SKM-1 (cell line): ENCODE measurements around the gene FAM83G.
"Not testable (repeated sequence)": the region's sequence is repeated elsewhere in the genome, so short reads cannot be mapped to it uniquely, and the experiment has no call there.

Experiments
- DNase-seq: peaks from one replicate; lab custom pipeline; 2025; ENCODE audit not compliant: unreplicated experiment; lab: John Stamatoyannopoulos, UW

The FAM83G gene

GRCh38 chr17:18958611-18959010 lies 46.0 kb downstream of the FAM83G start:
- DNase-seq = no peak

- no peak for DNase-seq
Observed at GRCh38 chr17:18957831-18958230, 46.7 kb downstream of the FAM83G start.

DNA sequence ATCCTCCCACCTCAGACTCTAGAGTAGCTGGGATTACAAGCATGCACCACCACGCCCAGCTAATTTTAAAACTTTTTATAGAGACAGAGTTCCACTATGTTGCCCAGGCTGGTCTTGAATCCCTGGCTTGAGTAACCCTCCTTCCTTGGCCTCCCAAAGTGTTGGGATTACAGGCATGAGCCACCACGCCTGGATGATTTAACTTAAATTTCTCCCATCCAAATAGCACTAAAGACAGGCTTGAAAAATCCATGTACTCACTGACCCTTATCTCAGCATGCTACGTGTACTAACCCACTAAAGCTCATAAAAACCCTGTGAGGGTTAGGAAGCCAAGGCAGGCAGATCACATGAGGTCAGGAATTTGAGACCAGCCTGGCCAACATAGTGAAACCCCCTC lies 48.0 kb downstream of the FAM83G start:
- DNase-seq = no peak

DNA sequence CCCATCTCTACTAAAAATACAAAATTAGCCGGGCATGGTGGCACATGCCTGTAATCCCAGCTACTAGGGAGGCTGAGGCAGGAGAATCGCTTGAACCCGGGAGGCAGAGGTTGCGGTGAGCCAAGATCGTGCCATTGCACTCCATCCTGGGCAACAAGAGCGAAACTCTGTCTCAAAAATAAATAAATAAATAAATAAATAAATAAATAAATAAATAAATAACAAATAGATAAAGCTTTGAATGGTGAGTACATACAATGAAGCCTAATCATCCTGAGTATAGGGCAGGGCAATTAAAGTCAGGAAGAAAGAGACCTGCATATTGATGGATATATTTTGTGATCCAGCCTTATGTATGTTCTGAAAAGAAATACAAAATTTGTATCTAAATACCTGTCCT lies 48.5 kb downstream of the FAM83G start:
- DNase-seq = not testable (repeated sequence)

DNA sequence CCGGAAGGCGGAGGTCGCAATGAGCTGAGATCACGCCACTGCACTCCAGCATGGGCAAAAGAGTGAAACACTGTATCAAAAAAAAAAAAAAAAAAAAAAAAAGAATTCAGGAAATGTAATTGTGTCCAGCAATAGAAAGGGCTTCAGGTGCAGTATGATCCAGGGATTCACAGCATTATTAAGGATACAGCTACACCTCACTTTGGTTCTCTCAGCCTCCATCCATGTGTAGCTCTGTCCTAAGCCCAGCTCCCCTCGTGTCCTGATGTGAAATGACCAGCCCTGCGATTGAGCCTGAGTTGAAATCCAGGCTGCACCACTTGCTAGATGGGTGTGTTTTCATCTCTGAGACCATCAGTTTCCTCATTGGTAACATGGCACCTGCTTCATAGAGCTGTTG lies 49.6 kb downstream of the FAM83G start:
- DNase-seq = no peak

GRCh38 chr17:18954321-18954720 lies 50.2 kb downstream of the FAM83G start:
- DNase-seq = no peak

DNA sequence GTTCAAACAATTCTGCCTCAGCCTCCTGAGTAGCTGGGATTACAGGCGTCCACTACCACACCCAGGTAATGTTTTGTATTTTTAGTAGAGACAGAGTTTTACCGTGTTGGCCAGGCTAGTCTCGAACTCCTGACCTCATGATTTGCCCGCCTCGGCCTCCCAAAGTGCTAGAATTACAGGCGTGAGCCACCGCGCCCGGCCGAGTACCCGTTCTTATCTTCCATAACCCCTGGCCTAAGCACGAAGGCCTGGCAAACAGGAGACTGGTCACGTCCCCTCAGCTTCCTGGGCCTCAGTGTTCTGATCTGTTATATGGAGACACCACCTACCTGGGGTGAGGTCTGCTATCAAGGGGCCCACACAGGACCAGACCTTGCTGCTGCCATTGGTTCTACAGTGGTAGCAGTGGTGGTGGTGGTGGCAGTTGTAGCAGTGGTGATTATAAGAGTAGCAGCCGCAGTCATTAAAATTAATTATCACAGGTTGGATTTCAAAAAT lies 51.3 kb downstream of the FAM83G start:
- DNase-seq = no peak

DNA sequence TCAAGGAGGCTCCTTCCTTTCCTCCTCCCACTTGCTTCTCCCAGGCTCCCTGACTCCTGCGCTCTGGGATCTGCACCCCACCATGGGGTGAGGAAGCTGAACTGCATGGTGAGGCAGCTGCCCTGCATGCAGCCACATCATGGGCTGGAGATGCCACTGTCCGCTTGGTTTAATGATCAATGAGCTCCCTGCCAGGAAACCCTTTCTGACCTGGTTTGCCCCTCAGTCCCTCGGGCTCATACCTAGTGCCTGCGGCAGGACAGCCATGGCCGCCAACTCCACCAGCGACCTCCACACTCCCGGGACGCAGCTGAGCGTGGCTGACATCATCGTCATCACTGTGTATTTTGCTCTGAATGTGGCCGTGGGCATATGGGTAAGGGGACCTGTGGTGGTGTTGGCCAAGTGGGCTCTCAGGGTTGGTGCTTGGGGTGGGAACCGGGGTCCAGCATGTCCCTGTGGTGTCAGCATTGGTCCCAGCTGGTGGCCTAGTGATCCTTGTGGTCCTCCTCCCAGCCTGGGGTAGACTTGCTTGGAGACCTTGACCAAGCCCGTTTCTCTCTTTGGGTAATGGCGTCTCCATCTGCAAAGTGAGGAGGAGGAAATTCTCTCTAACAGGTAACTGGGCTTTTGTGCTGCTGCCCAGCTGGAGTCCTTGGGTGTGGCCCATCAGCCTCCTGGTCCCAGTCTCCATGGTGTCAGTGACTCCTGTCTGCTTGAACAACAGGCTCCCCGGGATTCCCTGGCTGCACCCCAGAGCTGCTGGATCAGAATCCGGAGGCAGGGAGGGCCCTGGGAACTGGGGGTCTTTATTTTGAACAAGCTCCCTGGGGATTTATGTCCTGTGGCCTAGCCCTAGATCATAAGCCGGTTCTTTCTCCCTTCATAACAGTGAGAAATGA lies 52.4 kb downstream of the FAM83G start, which contains the start of gene SLC5A10:
Gene SLC5A10, plus strand, starts transcription at position 225 of the 902 bp plus-strand sequence. Its CDS starts 41 bp downstream, at position 266.
- DNase-seq = no peak

DNA sequence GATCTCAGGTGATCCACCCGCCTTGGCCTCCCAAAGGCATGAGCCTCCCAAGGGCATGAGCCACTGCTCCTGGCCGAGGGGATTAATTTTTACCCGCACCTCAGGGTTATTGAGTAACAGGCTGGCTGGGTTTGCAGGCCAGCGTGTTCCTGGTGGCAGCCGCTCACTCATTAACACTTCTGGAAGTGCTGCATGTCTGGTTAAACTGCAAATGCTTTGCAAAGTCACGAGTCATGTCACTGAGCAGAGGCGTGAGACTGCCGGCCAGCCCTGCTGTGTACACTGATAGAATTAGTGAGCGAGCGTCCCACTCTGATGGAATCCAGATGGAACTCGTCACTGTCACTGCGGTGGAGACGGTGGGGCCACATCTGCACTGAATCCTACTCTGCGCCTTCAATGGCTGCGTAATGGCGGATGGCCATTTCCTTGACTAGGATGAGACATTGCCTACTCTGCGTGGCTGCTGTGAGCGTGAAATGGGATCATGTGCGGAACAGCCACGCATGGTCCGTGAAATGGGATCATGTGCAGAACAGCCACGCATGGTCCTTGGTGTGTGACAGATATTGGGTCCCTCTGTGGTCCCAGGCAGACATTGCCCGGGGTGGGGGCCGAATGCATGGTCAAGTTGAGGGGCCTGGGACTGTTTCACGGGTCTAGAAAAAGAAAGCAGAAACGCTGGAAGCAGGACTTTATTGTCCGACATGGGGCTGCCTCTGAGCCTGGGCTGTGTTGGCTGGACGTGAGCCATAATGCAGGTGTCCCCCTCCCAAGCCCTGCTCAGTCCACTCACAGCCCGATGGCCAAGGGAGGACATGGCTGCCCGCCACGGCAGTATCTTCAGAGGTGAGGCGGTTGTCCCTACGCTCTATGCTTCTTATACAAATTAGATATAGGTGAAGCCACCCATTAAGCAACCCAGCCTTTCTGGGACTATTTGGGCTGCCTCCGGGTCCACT lies 53.3 kb downstream of the FAM83G start:
- DNase-seq = no peak

DNA sequence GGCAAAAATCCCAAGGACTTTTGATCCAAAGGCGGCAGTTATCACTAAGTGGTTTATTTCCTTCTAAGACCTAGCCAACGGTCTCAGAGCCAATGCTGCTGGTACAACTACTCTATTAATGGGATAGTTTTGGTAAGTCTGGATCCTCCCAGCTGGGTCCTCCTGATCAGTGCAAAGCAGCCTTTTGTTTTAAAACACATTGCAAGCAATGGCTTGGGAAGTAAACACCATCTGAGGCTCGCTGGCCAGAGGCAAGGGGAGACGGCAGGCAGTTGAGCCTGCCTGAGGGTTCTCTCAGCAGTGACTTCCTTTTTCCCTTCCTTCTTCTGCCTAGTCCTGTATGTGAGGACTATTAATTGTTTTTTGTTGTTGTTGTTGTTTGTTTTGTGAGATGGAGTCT lies 54.2 kb downstream of the FAM83G start:
- DNase-seq = no peak

- no peak for DNase-seq
Observed at GRCh38 chr17:18949566-18949965, 55.0 kb downstream of the FAM83G start.

DNA sequence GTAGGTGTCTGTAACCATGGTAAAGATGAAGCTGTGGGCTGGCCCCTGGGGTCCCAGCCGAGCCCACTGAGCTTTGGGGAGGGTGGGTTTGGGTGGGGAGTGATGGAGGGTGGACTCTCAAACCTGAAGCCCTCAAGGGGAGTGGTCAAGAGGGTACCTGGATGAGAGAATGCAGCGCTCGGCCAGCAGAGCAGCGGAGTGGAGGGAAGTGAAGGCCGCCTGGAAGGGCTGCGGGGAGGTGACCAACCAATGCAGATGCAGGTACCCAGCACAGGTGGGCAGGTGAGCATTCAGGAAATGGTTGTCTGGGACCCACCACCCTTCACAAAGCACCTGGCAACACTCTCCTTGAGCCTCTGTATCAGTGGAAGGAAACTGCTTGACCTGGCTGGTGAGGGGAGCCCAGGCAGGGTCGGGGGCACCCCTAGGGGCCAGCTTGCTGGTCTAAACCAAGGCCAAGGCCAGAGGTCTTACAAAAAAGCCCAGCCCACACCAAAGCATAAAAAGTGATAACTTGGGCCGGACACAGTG lies 56.0 kb downstream of the FAM83G start:
- no peak for DNase-seq

DNA sequence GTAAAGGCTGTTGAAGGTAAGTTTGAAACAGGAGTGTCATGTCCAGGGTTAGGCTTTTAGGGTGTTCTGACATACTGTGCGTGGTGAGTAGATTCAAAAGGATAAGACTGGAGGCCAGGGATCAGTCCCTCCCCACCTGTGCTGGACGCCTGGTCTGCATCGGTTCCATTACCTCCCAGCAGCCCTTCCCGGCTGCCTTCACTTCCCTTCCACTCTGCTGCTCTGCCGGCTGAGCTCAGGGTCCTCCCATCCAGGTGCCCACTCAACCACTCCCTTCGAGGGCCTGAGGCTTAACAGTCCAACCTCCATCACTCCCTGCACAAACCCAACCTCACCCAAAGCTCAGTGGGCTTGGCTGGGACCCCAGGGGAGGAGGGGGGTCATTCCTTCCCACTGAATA lies 56.7 kb downstream of the FAM83G start:
- DNase-seq = no peak

DNA sequence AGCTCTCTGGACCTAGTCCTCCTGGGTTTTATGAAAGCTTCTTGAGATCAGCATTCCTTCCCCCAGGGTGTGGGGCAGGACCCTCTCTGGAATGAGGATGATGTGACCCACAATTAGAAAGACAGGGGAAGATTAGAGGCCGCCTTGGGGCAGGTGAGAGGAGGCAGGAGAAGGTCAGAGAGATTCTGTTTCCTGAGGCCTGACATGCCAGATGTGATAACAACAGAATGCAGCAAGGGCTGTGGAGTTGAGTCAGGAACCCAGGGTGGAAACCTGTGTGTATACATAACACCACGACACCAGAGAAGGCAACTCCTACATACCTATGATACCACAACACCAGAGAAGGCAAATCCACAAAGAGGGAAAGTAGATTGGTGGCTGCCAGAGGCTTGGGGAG lies 58.0 kb downstream of the FAM83G start:
- peak; percentile 85 for DNase-seq

DNA sequence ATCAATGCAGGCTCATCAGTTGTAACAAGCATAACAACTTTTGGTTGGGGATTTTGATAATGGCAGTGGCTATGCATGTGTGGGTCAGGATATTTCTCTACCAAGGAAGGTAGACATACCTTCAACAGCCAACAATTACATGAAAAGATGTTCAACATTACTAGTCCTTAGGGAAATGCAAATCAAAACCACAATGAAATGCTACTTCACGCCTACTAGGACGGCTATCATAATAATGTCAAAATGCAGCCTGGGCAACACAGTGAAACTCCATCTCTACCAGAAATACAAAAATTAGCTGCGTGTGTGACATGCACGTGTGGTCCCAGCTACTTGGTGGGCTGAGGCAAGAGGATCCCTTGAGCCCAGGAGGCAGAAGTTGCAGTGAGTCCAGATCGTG lies 59.9 kb downstream of the FAM83G start:
- DNase-seq = no peak

DNA sequence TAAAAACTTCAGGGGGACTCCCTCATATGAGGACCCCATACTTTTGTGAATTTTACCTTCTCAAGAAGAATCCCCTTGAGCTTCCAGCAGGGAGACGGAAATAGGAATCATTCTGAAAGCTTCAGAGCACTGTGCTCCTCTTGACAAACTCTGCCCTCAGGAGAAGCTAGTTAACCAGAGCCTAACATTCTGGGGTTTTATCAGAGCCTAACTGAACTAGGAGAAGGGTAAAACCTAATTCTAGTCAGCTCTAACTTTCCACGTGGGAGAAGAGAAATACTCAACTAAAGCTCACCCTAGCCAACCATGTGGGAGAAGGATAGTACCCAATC lies 65.9 kb downstream of the FAM83G start:
- DNase-seq = no peak

GRCh38 chr17:18937981-18938691 lies 66.4 kb downstream of the FAM83G start:
- no peak for DNase-seq

- no peak for DNase-seq
Observed at GRCh38 chr17:18933102-18934058, 71.2 kb downstream of the FAM83G start.

DNA sequence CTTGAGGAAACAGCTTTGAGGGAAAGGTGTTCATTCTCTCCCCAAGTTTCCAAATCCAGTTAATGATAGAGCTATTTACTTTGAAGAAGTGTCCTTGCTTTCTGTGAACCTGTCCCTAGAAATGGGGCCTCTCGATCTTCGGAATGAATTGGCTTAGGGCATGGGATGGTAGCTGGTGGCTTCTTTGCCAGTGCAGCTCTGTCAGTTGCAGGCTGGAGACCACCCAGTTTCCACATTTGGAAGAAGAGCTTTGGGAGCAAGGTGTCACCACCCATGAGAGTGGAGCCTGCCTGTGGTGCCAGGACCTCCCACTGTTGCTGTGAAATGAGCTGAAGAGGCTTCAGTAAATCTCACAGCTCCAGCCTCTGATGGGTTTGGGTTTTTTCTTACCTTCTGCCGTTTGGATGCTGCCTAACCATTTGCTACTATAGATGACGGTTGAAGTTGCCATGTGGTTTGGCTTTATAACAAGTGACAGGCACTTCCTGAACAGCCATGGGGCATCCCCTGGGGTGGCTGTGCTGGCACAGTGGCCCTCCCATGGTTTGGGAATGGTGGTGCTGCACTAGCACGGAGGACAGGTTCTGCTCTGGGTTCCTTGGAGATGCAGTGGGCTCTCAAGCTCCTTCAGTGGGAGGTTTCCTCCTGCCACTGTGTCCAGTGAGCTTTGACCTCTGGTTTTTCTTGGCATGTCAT lies 72.1 kb downstream of the FAM83G start:
- no peak for DNase-seq
